Activated T-helper 9 cell treated with anti-CD3 and anti-CD28 coated beads, Interleukin-2, amount 50 U/mL, for 16 hours (primary cell): ENCODE results near the gene LRP5.
"Not testable (repeated sequence)": the region's sequence is repeated elsewhere in the genome, so short reads cannot be mapped to it uniquely, and the experiment has no call there.

Source experiments
- DNase-seq: peaks from one replicate; pipeline ENCODE4 v3.0.0-alpha.2; 2020; ENCODE audit warnings: low read depth

The LRP5 gene

DNA sequence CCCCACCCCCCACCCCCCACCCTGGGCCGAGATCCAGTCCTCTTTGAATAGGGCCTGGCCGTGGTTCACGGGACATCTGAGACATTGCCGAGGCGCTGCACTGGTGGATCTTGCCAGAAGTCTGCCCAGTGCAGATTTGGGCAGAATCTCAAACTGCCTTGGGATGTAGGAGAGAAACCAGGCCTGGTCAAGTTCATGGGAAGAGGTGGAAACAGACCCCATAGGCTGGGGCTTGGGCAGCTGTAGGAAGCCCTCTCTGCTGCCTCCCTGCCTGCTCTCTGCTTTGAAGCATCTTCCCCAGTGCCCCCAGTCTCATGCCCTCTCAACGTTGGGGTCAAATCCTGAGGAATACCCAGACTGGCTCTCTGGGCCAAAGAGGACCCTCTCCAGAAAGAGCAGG lies 132.2 kb downstream of the LRP5 start:
- no peak for DNase-seq

DNA sequence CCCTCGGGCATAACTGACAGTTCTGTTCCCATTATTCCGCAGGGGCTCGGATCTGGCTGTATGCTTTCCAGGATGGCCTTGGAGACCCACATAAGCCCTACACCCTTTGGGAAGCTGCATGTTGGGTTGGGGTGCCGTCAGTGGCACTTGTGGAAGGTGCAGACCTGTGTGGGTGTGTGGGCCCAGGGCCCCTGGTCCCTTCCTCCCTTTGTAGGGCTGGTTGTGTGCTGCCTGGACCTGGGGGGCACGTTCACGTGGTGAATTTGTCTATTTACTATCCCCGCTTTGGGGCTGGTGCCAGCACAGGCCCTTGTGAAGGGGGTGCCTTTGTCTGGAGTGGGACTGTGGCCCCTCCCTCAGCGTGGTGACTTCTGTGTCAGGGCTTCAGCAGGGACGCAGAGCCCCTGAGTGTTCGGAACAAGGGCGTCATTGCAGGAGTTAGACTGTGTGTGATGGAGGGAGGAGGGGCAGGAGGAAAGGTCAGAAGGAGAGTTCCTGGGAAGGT lies 133.2 kb downstream of the LRP5 start:
- DNase-seq, result no peak

DNA sequence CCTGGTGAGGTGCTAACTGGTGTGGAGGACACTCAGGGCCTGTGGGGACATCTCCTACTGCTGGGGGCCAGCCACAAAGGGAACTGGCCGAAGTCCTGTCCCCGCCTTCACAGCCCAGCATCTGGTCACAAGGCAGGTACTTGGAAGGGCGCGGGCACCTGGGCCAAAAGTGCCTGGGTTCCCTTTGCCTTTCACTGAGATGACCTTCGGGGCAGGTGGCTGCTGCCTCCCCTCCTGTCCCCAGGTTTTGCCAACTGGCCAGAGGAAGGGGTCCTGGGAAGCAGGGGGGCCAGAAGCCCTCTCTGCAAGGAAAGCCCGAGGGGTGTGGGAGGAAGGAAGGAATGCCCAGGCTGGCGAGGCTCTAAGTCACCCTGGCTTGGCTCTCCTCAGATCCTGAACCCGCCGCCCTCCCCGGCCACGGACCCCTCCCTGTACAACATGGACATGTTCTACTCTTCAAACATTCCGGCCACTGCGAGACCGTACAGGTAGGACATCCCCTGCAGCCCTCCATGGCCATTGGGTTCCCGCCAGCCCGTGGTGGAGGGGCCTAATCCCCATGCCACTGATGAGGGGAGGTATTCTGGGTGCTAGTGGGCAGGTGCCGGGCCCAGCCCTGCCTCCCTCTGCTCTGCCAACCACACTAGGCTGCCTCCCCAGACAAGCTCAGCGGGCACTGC lies 133.8 kb downstream of the LRP5 start:
- DNase-seq, result no peak

DNA sequence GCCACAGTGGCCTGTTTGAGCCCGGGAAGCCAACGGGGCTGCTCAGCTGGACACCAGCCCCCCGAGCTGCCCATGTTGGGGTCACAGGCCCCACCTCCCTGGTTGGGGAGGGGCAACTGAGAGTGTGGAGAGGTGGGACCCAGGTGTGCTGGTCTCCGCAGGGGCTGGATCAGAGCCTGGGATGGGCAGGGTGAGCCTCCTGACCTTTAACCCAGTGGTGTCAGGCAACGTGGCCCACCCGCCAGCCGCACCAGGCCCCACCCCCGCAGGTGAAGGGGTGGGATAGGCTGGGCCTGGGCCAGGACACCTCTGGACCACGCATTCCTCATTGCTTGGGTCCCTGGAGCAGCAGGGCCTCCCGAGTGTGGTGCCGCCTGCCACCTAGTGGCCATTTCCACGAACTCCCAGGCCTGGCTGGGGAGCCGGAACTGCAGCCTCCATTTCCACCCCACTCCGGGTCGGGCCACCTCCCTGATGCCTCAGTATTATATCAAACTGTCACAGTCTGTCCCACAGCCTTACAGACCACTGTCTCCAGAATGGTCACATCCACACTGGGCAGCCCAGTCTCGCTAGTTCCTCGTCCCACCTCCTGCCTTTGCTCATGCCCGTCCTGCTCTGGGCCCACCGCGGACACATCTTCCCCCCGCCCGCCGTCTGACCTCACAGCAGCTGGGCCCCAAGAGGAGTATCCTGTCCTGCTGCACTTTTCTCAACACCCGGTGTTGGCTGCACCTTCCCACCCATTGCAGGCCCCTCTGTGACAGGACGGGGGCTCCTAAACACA lies 134.8 kb downstream of the LRP5 start:
- DNase-seq, result peak; percentile 61

DNA sequence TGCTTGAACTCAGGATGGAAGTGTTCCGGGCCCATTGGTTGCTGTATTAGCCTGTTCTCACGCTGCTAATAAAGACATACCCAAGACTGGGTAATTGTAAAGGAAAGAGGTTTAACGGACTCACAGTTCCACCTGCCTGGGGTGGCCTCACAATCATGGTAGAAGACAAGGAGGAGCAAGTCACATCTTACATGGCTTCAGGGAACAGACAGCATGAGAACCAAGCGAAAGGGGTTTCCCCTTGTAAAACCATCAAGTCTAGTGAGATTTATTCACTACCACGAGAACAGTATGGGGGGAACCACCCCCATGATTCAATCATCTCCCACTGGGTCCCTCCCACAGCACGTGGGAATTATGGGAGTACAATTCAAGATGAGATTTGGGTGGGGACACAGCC lies 135.5 kb downstream of the LRP5 start:
- DNase-seq, result not testable (repeated sequence)

DNA sequence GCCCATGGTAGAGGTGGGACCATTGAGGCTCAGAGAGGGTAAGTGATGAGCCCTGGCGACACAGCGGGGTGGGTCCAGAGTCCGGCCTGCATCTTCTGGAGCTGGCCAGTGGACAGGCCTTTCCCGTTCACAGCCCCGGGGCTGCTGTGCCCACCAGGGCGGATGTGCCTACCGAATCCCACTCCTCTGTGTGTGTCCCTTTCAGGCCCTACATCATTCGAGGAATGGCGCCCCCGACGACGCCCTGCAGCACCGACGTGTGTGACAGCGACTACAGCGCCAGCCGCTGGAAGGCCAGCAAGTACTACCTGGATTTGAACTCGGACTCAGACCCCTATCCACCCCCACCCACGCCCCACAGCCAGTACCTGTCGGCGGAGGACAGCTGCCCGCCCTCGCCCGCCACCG lies 136.2 kb downstream of the LRP5 start:
- no peak for DNase-seq

DNA sequence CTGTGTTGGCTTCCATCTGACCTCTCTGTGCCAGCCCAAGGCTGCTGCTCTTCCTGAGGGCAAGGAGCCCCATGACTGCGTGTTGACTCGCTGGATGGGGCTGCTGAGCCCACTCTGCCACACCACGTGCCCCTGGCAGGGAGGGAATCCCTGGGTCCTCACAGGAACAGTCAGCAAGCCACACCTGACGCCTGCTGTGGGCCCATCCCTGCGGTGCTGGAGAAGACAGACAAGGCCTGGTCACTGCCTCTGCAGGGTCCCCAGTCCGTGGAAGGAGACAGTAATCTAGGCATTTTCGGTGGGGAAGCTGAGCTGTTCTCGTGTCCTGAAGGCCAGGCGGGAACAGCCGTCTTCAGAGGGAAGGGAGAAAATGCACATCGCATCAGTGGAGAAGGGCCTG lies 137.6 kb downstream of the LRP5 start:
- DNase-seq, result no peak

DNA sequence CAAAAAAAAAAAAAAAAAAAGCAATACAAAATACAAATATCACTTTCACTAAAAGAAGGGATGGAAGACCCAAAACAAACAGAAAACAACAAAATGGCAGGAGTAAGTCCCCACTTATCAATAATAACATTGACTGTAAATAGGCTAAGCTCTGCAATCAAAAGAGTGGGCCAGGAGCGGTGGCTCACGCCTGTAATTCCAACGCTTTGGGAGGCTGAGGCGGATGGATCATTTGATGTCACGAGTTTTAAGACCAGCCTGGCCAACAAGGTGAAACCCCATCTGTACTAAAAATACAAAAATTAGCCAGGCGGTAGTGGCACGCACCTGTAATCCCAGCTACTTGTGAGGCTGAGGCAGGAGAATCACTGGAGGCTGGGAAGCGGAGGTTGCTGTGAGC lies 138.3 kb downstream of the LRP5 start:
- no peak for DNase-seq

DNA sequence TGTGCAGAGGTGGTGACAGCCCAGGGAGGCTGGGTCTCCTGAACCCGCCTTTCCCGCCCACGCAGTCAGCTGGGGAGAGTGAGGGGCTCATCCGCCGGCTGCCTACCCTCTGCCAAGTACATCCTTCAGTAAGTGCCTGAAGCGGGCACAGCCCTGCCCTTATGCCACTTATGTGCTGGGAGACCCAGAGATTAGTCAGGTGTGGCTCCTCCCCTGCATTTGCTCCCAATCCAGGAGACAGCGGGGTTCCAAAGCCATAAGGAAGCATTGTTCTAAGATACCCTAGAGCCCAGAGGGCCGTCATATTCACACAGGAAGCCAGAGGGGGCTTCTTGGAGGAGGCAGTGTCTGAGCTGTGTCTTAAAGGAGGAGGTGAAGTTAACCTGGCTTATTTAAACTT lies 142.4 kb downstream of the LRP5 start:
- no peak for DNase-seq

DNA sequence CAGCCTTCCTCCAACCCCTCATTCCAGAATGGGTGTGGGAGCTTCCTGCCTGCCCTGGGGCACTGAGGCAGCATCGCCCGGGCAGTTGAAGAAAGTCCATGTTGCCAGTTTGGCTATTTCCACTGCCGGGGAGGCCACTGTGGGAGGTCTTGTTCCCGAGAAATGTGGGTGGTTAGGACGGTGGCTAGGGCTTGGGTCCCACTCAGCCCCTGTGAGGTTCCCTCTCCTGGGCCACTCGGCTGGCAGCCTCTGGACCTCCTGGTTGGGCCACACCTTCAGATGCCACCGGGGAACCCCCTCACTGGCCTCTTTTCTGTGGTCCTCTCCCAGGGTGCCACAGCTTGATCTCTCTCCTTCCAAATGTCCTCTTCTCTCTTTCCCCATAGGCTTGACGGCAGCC lies 143.1 kb downstream of the LRP5 start:
- no peak for DNase-seq

DNA sequence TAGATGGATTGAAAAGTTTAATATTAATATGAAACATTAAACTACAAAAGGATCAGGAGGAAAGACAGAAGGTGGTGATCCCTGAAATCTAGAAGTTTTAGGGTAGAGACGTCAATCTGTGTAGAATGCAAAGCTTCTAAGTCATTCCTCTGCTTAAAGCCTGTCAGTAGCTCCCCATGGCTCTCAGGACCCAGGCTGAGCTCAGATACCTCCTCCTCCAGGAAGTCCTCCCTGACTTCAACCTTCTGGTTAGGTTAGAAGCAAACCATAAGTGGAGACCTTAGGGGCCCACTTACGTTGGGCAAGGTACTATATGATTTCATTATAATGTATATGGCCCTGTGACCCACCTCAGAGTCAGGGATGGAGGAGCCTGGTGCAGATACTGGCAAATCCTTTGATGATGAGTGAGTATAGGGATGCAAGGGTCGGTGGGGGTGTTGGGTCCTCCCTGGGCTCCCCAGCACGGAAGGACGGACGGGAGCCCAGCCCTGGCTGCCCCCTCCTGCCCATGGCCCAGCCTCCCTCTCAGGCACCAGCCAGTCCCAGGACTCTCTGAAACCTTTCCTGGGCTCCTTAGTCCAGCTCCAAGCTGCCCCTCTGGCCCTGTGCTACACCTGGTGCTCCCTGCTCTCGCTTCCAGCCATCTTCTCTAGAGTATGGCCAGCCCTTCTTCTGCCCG lies 145.0 kb downstream of the LRP5 start:
- no peak for DNase-seq

DNA sequence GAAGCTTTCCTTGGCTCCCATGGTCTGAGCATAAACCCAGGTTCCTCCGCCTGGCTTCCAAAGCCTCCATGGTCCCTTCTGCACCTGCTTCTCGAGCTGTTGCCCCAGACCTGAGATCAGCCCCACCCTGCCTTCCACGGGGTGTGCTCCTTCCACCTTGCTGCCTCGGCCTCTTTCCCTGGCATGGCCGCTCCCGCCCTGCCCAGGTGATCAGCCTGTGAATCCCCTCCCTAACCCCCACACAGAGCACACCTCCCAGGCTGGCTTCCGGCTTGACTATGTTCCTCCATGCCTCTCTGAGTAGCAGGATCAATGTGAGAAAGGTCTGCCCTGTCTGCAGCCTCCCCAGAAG lies 145.5 kb downstream of the LRP5 start:
- DNase-seq, result no peak

DNA sequence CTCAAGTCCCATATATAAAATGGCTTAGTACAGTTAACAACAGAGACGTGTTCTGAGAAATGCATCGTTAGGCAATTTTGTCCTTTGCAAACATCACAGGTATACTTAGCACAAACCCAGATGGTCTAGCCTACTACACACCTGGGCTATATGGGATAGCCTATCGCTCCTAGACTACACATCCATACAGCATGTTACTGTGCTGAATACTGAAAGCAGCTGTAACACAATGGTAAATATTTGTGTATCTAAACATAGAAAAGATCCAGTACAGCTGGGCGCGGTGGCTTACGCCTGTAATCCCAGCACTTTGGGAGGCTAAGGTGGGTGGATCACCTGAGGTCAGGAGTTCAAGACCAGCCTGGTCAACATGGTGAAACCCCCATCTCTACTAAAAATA lies 145.9 kb downstream of the LRP5 start:
- DNase-seq, result not testable (repeated sequence)

DNA sequence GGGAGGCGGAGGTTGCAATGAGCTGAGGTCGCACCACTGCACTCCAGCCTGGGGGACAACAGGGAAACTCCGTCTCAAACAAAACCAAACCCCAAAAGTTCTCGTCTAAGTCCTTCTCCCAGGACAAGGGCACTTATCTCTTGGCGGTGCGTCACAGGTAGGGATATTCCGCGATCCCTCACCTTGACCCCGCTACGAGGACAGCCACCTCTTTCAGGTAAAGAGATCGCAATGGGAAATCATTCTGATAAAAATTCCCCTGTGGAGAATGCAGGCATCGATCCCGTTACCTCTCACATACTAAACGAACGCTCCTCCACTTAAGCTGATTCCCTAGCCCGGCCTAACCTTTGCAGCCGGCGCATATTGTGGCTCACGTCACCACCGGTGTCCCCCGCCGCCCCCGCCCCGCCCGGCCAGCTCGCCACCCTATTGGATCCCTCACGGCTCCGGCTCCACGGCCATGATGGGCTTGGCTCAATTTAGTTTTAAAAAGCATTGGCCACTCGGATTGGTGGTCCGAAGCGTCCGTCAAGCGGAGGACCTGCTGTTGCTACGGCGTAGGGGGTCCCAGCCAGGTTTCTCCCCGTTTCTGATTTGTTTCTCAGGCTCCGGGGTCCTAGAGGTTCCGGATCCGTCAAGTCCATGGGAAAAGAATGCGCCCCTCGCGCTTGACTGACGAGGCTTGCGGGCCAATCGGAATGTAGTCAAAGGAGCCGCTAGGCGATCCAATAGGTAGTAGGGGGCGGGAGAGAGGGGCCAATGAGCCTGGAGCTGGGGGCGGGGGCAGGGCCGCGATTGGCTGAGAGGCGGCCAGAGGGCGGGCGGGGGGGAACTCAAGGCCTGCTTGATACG lies 147.7 kb downstream of the LRP5 start:
- peak; percentile 91 for DNase-seq

DNA sequence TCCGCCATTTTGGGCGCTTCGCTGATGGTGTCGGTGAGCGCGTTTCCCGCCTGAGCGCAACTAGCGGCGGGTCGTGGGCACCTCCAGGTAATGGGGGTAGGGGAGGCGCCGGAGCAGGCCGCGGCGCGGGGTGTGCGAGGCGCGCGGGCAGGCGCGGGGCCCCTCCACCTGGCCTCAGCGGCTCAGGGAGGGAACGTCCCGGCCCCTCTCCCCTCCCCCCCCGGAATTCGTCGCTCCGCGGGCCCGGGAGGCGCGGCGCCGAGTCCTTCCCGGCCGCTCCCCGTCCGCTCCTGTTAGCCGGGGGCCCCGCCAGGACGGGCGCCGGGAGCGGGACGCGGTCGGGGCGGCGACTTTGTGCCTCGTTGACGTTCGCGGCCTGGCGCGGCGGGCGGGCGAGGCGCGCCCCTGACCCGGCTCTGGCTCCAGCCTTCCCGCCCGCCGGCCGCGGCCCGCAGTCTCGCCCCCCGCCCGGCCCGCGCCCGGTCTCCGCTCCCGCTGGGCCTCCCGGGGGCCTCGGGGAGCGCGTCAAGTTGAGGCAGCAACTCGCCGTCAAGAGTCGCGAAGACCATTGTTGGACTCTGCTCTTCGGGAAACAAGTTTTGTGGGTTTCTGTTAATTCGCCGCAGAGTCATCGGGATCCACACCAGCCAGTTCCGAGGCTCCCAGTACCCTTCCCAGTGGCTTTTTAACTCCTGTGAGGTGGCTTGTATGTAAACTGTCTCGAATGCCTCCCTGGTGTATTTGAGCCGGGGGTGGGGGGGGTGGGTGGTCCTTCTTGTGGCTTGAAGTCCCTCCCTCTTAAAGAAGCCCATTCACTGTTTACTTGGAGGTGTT lies 148.6 kb downstream of the LRP5 start, which contains the start of gene PPP6R3:
Gene PPP6R3 (plus strand): TSS at position 12 of the 834 bp plus-strand sequence. CDS start 76,913 bp downstream, outside the sequence.
- DNase-seq, result no peak

DNA sequence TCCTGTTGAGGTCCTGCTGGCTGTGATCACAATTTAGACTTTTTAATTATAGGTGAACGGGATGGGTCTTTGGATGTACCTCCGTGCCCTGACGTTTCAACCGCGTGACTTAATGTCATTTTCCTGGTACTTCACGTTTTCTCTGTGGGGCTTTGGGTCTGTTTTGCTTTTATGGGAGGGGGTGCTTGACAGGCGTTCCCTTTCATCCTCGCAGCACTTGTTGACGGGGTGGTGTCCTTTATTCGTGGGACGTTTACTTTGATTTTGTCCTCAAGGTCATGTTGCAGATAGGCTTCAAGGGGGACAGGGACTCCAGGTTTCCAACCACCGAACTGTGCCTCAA lies 149.2 kb downstream of the LRP5 start:
- DNase-seq, result no peak

DNA sequence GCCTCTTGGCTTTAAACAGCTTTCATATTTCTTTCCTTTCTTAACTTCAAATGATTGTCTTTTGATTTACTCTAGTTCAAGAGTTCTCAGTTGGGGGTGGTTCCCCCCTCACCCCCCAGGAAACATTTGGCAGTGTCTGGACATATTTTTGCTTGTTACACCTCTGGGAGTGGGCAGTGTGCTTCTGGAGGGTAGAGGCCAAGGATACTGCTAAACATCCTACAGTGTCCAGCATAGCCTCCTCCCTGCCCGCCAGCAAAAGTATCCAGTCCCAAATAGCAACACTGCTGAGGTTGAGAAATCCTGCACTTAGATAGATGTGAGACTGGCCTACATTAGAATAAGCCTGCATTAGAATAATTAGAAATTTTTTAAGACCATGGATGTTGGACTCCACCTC lies 151.3 kb downstream of the LRP5 start:
- DNase-seq, result no peak

DNA sequence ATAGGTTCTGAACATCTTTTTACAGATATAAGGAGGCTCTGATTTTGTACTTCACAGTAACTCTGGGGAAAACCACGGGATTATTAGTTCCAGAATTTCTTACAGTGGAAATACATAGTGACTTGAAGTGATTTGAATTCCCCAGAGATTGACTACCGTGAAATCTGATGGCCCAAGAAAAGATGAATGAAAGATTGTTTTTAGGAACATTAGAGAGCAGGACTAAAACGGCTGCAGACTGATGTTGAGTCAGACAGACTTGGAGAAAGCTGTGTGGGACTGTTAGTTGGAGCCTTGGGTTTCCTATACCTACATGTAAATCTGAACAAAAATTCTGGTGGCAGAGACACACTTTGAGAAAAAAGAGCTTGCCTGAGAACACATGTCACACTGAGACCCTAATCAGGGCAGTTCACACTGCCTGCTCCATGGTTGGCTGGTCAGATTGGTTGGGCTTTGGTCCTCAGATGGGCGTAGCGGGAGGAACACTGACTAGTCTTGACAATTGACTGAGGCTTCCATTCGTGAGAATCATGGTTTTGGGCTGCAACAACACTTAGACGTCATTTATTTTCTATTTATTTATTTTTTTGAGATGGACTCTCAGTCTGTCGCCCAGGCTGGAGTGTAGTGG lies 154.9 kb downstream of the LRP5 start:
- DNase-seq, result no peak

DNA sequence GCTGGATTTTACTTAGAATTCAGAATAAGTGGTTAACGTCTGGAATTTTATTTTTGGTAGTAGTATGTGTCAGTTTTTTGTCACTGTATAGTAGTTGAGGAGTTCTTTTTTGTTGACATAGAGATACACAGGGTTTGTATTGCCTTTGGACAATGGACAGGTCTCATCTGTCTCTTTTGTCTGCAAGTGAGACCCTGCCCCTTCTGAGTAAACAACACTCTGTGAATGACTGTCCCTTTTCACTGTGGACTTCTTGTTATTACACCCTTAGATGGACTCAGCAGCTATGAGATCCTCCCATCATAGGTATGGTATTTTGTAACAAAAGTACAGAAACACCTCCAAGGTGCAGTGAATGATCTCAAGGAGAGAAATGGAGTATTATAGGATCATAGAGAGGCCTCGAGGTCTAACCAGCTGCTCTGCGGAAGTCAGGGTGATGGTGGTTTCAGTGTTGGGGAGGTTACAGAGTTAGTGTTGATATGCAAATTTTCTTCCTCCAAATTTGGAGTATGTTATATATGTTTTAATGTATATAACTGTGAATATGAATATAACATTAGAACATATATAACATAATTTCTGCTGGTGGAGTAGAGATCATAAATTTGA lies 155.9 kb downstream of the LRP5 start:
- no peak for DNase-seq

DNA sequence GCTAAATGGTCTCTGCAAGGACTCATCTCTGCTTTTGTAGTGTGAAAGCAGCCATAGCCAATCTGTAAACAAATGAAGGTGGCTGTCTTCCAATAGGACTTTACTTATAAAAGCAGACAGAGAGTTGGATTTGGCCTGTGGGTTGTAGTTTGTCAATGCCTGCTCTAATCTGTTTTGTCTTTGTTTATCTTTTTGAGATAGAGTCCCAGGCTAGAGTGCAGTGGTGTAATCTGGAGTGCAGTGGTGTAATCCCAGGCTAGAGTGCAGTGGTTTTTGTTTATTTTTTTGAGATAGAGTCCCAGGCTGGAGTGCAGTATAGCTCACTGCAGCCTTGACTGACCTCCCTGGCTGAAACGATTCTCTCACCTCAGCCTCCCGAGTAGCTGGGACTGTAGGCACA lies 156.7 kb downstream of the LRP5 start:
- no peak for DNase-seq
